H9 (cell line): ENCODE data around the gene SPRR2F. TPM values are rescaled to one million over a fixed set of nuclear protein-coding genes. Genes with fewer than 3 reads are reported as not detected.

Experiments
- DNase-seq: peaks from one replicate; pipeline ENCODE4 v3.0.0-alpha.2; 2017
- H2AFZ ChIP-seq: one replicate; pipeline ENCODE4 v1.6.1; 2013; ENCODE audit warnings: mild to moderate bottlenecking, low read length, control low read depth, moderate library complexity
- H2AK5ac ChIP-seq: 2 replicates; pipeline ENCODE4 v1.6.1; 2013; ENCODE audit warnings: low read length, control low read depth, mixed read lengths; ENCODE audit not compliant: insufficient read length
- H2BK120ac ChIP-seq: one replicate; pipeline ENCODE4 v1.6.1; 2013; ENCODE audit warnings: low read depth, mild to moderate bottlenecking, low read length, control low read depth, inconsistent platforms; ENCODE audit not compliant: poor library complexity, severe bottlenecking
- H2BK12ac ChIP-seq: 2 replicates; pipeline ENCODE4 v1.6.1; 2013; ENCODE audit warnings: low read length, control low read depth, mixed read lengths, low read depth; ENCODE audit not compliant: insufficient read length
- H2BK15ac ChIP-seq: 2 replicates; pipeline ENCODE4 v1.6.1; 2013; ENCODE audit warnings: low read depth, low read length, control low read depth
- H2BK20ac ChIP-seq: one replicate; pipeline ENCODE4 v1.6.1; 2013; ENCODE audit warnings: low read depth, mild to moderate bottlenecking, low read length, control low read depth, inconsistent platforms; ENCODE audit not compliant: poor library complexity, severe bottlenecking
- H2BK5ac ChIP-seq: 2 replicates; pipeline ENCODE4 v1.6.1; 2013; ENCODE audit warnings: low read length, control low read depth, mixed read lengths; ENCODE audit not compliant: insufficient read length
- H3K14ac ChIP-seq: 2 replicates; pipeline ENCODE4 v1.6.1; 2013; ENCODE audit warnings: low read length, control low read depth; ENCODE audit not compliant: insufficient read depth
- H3K18ac ChIP-seq: 2 replicates; pipeline ENCODE4 v1.6.1; 2013; ENCODE audit warnings: low read depth, mild to moderate bottlenecking, mixed read lengths, low read length, control low read depth; ENCODE audit not compliant: insufficient read length
- H3K23ac ChIP-seq: 2 replicates; pipeline ENCODE4 v1.6.1; 2013; ENCODE audit warnings: low read length, control low read depth, mixed read lengths, low read depth; ENCODE audit not compliant: insufficient read length
- H3K23me2 ChIP-seq: 2 replicates; pipeline ENCODE4 v1.6.1; 2013; ENCODE audit warnings: low read depth, mild to moderate bottlenecking, mixed read lengths, low read length, control low read depth; ENCODE audit not compliant: insufficient read length, poor library complexity, severe bottlenecking
- H3K27ac ChIP-seq: 2 replicates; pipeline ENCODE4 v1.5.1; 2013; ENCODE audit warnings: low read length, control low read depth, mixed read lengths, low read depth; ENCODE audit not compliant: insufficient read length
- H3K27me3 ChIP-seq: 2 replicates; pipeline ENCODE4 v1.6.1; 2013; ENCODE audit warnings: low read length, control low read depth, inconsistent platforms; ENCODE audit not compliant: insufficient read depth
- H3K4ac ChIP-seq: 2 replicates; pipeline ENCODE4 v1.6.1; 2013; ENCODE audit warnings: low read depth, mild to moderate bottlenecking, control low read depth, inconsistent platforms, low read length, moderate library complexity
- H3K4me1 ChIP-seq: 2 replicates; pipeline ENCODE4 v1.6.1; 2013; ENCODE audit warnings: low read length, control low read depth, inconsistent platforms; ENCODE audit not compliant: insufficient read depth
- H3K4me2 ChIP-seq: 2 replicates; pipeline ENCODE4 v1.6.1; 2013; ENCODE audit warnings: low read length, control low read depth, mixed read lengths; ENCODE audit not compliant: insufficient read length, insufficient read depth
- H3K56ac ChIP-seq: 2 replicates; pipeline ENCODE4 v1.6.1; 2013; ENCODE audit warnings: low read depth, mild to moderate bottlenecking, mixed read lengths, low read length, control low read depth; ENCODE audit not compliant: insufficient read length
- H3K79me1 ChIP-seq: 2 replicates; pipeline ENCODE4 v1.6.1; 2013; ENCODE audit warnings: low read depth, mild to moderate bottlenecking, moderate library complexity, low read length, control low read depth, inconsistent platforms; ENCODE audit not compliant: insufficient read depth, poor library complexity, severe bottlenecking
- H3K79me2 ChIP-seq: 2 replicates; pipeline ENCODE4 v1.6.1; 2013; ENCODE audit warnings: low read length, control low read depth, inconsistent platforms; ENCODE audit not compliant: insufficient read depth
- H3K9ac ChIP-seq: 2 replicates; pipeline ENCODE4 v1.6.1; 2013; ENCODE audit warnings: low read length, control low read depth, mixed read lengths; ENCODE audit not compliant: insufficient read length; ENCODE audit errors: extremely low read depth
- H3K9me3 ChIP-seq: one replicate; pipeline ENCODE4 v1.6.1; 2013; ENCODE audit warnings: low read depth, low read length, inconsistent platforms; ENCODE audit not compliant: control insufficient read depth
- H3T11ph ChIP-seq: one replicate; pipeline ENCODE4 v1.6.1; 2013; ENCODE audit warnings: mild to moderate bottlenecking, low read length, control low read depth, inconsistent platforms
- H4K20me1 ChIP-seq: one replicate; pipeline ENCODE4 v1.6.1; 2013; ENCODE audit not compliant: control insufficient read depth, insufficient read length, insufficient read depth
- H4K5ac ChIP-seq: 2 replicates; pipeline ENCODE4 v1.6.1; 2013; ENCODE audit warnings: low read depth, mild to moderate bottlenecking, mixed read lengths, low read length, control low read depth; ENCODE audit not compliant: insufficient read length
- H4K8ac ChIP-seq: replicated peaks from 2 replicates; pipeline ENCODE4 v1.6.1; 2013; ENCODE audit warnings: low read length, control low read depth, mixed read lengths, low read depth; ENCODE audit not compliant: insufficient read length
- H4K91ac ChIP-seq: 2 replicates; pipeline ENCODE4 v1.6.1; 2013; ENCODE audit warnings: low read depth, mild to moderate bottlenecking, moderate library complexity, mixed read lengths, low read length, control low read depth; ENCODE audit not compliant: insufficient read length
- H3K27ac Mint-ChIP-seq, 3 experiments: 2 replicates in 2 of 3; 3 replicates in 1 of 3; pipeline ENCODE4 v1.8.0; 2020 to 2021; ENCODE audit warnings: mixed read lengths in 3 of 3, mild to moderate bottlenecking in 1 of 3, moderate library complexity in 1 of 3
- H3K27me3 Mint-ChIP-seq: 2 replicates; pipeline ENCODE4 v1.8.0; 2021; ENCODE audit warnings: low read depth, mild to moderate bottlenecking, moderate library complexity, mixed read lengths
- H3K36me3 Mint-ChIP-seq, 3 experiments: 2 replicates in 2 of 3; 3 replicates in 1 of 3; pipeline ENCODE4 v1.8.0; 2020 to 2021; ENCODE audit warnings: low read depth in 3 of 3, mixed read lengths in 3 of 3; ENCODE audit not compliant: insufficient read depth in 1 of 3
- H3K4me1 Mint-ChIP-seq, 2 experiments: 2 replicates each; pipeline ENCODE4 v1.8.0; 2020; ENCODE audit warnings: mixed read lengths in 2 of 2
- H3K4me3 Mint-ChIP-seq, 2 experiments: 2 replicates in 1 of 2; 3 replicates in 1 of 2; pipeline ENCODE4 v1.8.0; 2020 to 2021; ENCODE audit warnings: mild to moderate bottlenecking in 2 of 2, mixed read lengths in 2 of 2, moderate library complexity in 1 of 2
- H3K9me3 Mint-ChIP-seq, 2 experiments: 2 replicates in 1 of 2; 3 replicates in 1 of 2; pipeline ENCODE4 v1.8.0; 2020; ENCODE audit warnings: mild to moderate bottlenecking in 2 of 2, mixed read lengths in 2 of 2, moderate library complexity in 1 of 2
- WGBS: extraction: QIAGEN DNeasy Blood & Tissue Kit; methylation state at CpG from one replicate; pipeline ENCODE4 v1.1.7; 2013; ENCODE audit warnings: missing lambda C conversion rate, low lambda C conversion rate, mixed read lengths; ENCODE audit not compliant: insufficient read length; ENCODE audit errors: extremely low coverage; 5-methylcytosine and 5-hydroxymethylcytosine counted together
- total RNA-seq: library from RNA; stranded (reverse); gene quantifications from 2 replicates; pipeline ENCODE4 v1.2.1, GENCODE V29; 2021
- TF ChIP-seq, protein P1 (sequence below): fragments of 200-600 bp; sonication (generic); conservative IDR thresholded peaks from 3 replicates; pipeline ENCODE4 v1.8.0; 2021; ENCODE audit warnings: antibody characterized with exemption, mild to moderate bottlenecking

The SPRR2F gene
- total RNA-seq, 1 experiment from 2014 or later = not detected

DNA sequence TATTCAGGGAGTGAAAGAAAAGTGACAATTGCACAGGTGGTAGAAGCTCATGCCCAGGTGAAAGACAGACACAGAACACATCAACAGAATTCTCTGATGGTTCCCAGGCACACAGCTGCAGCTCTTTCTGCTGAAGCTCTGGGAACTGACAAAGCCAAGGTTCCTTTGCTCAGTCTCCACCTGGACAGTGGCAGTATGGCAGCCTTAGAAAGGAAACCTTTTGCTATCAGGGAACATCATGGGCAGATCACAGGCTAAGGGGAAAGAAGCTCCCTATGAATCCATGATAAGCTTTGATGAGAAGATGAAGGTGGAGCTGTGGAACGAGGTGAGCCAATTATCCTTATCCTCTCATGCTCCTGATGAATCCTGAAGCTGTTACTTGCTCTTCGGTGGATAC is 43.1 kb downstream of the SPRR2F start:
- Mint-ChIP-seq H3K36me3 (no peaks in the 10 kb centered on the region), H3K4me1 (no peaks in the 10 kb centered on the region), H3K27me3 (peaks cover 3% of the 10 kb centered on the region; the same call in 1 of the 2 replicates)

More for the DNA sequence above, 43.1 kb downstream of the SPRR2F start:
- H3K4me3 Mint-ChIP-seq = no peak overlapping the region
- no peak overlapping the region for H3K14ac ChIP-seq
- no peaks in the 10 kb centered on the region for H3K4me1 ChIP-seq
- no peak for DNase-seq
- no peak overlapping the region for H2BK120ac ChIP-seq
- H3T11ph ChIP-seq = no peak overlapping the region
- H3K9me3 ChIP-seq = no peaks in the 10 kb centered on the region
- H2BK5ac ChIP-seq = no peak overlapping the region
- no peak overlapping the region for H2AK5ac ChIP-seq
- H2BK12ac ChIP-seq = no peak overlapping the region
- no peaks in the 10 kb centered on the region for H4K20me1 ChIP-seq
- H4K8ac ChIP-seq = no peak overlapping the region
- H3K4ac ChIP-seq = no peak overlapping the region
- no peak overlapping the region for H2BK20ac ChIP-seq
- H3K79me1 ChIP-seq = no peaks in the 10 kb centered on the region
- no peak overlapping the region for H3K27ac ChIP-seq
- H3K79me2 ChIP-seq = no peaks in the 10 kb centered on the region
- no CpG with 5 or more reads among the region's 2 CpGs for WGBS
- H3K9me3 Mint-ChIP-seq = no peaks in the 10 kb centered on the region
- no peak overlapping the region for H3K27ac Mint-ChIP-seq
- H2AFZ ChIP-seq = no peak overlapping the region
- no peak overlapping the region for H3K56ac ChIP-seq
- TF ChIP-seq, protein P1, sequence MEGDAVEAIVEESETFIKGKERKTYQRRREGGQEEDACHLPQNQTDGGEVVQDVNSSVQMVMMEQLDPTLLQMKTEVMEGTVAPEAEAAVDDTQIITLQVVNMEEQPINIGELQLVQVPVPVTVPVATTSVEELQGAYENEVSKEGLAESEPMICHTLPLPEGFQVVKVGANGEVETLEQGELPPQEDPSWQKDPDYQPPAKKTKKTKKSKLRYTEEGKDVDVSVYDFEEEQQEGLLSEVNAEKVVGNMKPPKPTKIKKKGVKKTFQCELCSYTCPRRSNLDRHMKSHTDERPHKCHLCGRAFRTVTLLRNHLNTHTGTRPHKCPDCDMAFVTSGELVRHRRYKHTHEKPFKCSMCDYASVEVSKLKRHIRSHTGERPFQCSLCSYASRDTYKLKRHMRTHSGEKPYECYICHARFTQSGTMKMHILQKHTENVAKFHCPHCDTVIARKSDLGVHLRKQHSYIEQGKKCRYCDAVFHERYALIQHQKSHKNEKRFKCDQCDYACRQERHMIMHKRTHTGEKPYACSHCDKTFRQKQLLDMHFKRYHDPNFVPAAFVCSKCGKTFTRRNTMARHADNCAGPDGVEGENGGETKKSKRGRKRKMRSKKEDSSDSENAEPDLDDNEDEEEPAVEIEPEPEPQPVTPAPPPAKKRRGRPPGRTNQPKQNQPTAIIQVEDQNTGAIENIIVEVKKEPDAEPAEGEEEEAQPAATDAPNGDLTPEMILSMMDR = no peak
- no peak overlapping the region for H3K23ac ChIP-seq
- no peak overlapping the region for H3K18ac ChIP-seq
- H3K27me3 ChIP-seq = no peaks in the 10 kb centered on the region
- no peak overlapping the region for H3K9ac ChIP-seq
- no peak overlapping the region for H2BK15ac ChIP-seq
- H3K23me2 ChIP-seq = no peaks in the 10 kb centered on the region
- H4K91ac ChIP-seq = no peak overlapping the region
- H3K4me2 ChIP-seq = no peak overlapping the region
- H4K5ac ChIP-seq = no peak overlapping the region

Other genes starting within 250 kb of the SPRR2F start
- gene SMCP, start 235.2 kb downstream of the SPRR2F start, total RNA-seq = not detected in 2 replicates
- gene IVL, start 205.0 kb downstream of the SPRR2F start, total RNA-seq = not detected in 2 replicates
- gene SPRR5, start 166.3 kb downstream of the SPRR2F start, total RNA-seq = not detected in 2 replicates
- gene SPRR4, start 142.9 kb downstream of the SPRR2F start, total RNA-seq = not detected in 2 replicates
- not detected in 2 replicates for gene SPRR1A, start 129.4 kb downstream of the SPRR2F start, total RNA-seq
- not detected in 2 replicates for gene SPRR3, start 111.8 kb downstream of the SPRR2F start, total RNA-seq
- gene SPRR1B, start 82.3 kb downstream of the SPRR2F start, total RNA-seq = not detected in 2 replicates
- gene SPRR2D, start 72.4 kb downstream of the SPRR2F start, total RNA-seq = not detected in 2 replicates
- gene SPRR2A, start 56.0 kb downstream of the SPRR2F start, total RNA-seq = not detected in 2 replicates
- gene SPRR2B, start 41.9 kb downstream of the SPRR2F start, total RNA-seq = not detected in 2 replicates
- gene SPRR2E, start 19.0 kb downstream of the SPRR2F start, total RNA-seq = not detected in 2 replicates
- gene SPRR2G, start 37.4 kb upstream of the SPRR2F start, total RNA-seq = not detected in 2 replicates
- gene LELP1, start 89.9 kb upstream of the SPRR2F start, total RNA-seq = not detected in 2 replicates
- not detected in 2 replicates for gene PRR9, start 104.1 kb upstream of the SPRR2F start, total RNA-seq
- gene LORICRIN, start 146.2 kb upstream of the SPRR2F start, total RNA-seq = not detected in 2 replicates
- gene PGLYRP3, start 199.4 kb upstream of the SPRR2F start, total RNA-seq = not detected in 2 replicates
- gene PGLYRP4, start 235.3 kb upstream of the SPRR2F start, total RNA-seq = not detected in 2 replicates
- not detected in 2 replicates for gene S100A9, start 244.3 kb upstream of the SPRR2F start, total RNA-seq